Stimulated activated CD8-positive, alpha-beta memory T cell treated with anti-CD3 and anti-CD28 coated beads, Interleukin-12 subunit alpha, Interleukin-12 subunit beta, amount 100 ng/mL, for 24 hours (primary cell): Measurements from ENCODE around the gene MYO16.

ENCODE experiments used
- DNase-seq: peaks from one replicate; pipeline ENCODE4 v3.0.0-alpha.2; 2020; ENCODE audit errors: extremely low read depth

The MYO16 gene

GRCh38 chr13:108663710-108664109 lies 34.3 kb downstream of the MYO16 start:
- DNase-seq, result no peak

- no peak for DNase-seq
These were observed 37.8 kb downstream of the MYO16 start for GRCh38 chr13:108667205-108667604.

GRCh38 chr13:108669381-108669780 lies 40.0 kb downstream of the MYO16 start:
- DNase-seq, result no peak

GRCh38 chr13:108674346-108674745 lies 44.9 kb downstream of the MYO16 start:
- no peak for DNase-seq

- no peak for DNase-seq
These were observed 45.4 kb downstream of the MYO16 start for GRCh38 chr13:108674771-108675170.

GRCh38 chr13:108676620-108677019 lies 47.2 kb downstream of the MYO16 start:
- no peak for DNase-seq

- no peak for DNase-seq
These were observed 48.4 kb downstream of the MYO16 start for GRCh38 chr13:108677806-108678205.

GRCh38 chr13:108680011-108680410 lies 50.6 kb downstream of the MYO16 start:
- no peak for DNase-seq

GRCh38 chr13:108681986-108682575 lies 52.7 kb downstream of the MYO16 start:
- no peak for DNase-seq

- DNase-seq, result no peak
These were observed 53.3 kb downstream of the MYO16 start for GRCh38 chr13:108682714-108683113.

- no peak for DNase-seq
These were observed 56.6 kb downstream of the MYO16 start for GRCh38 chr13:108686027-108686426.

- DNase-seq, result no peak
These were observed 61.3 kb downstream of the MYO16 start for GRCh38 chr13:108690726-108691125.

- no peak for DNase-seq
These were observed 71.2 kb downstream of the MYO16 start for GRCh38 chr13:108700422-108701170.

GRCh38 chr13:108702171-108702570 lies 72.8 kb downstream of the MYO16 start:
- no peak for DNase-seq

- no peak for DNase-seq
These were observed 75.6 kb downstream of the MYO16 start for GRCh38 chr13:108705031-108705430.

GRCh38 chr13:108707584-108707983 lies 78.2 kb downstream of the MYO16 start:
- DNase-seq, result no peak

GRCh38 chr13:108708921-108709320 lies 79.5 kb downstream of the MYO16 start:
- no peak for DNase-seq

- DNase-seq, result no peak
These were observed 82.0 kb downstream of the MYO16 start for GRCh38 chr13:108711386-108711785.

GRCh38 chr13:108725471-108725870 lies 96.1 kb downstream of the MYO16 start:
- DNase-seq, result no peak

- DNase-seq, result no peak
These were observed 99.0 kb downstream of the MYO16 start for GRCh38 chr13:108728370-108728769.

GRCh38 chr13:108733022-108733560 lies 103.7 kb downstream of the MYO16 start:
- no peak for DNase-seq

GRCh38 chr13:108734676-108735075 lies 105.3 kb downstream of the MYO16 start:
- DNase-seq, result no peak

- DNase-seq, result no peak
These were observed 112.5 kb downstream of the MYO16 start for GRCh38 chr13:108741930-108742329.
